Parathyroid adenoma (tissue), 2 donors: Measurements from ENCODE around the gene ARPC2.

Experiments used
- H2AFZ ChIP-seq: fragments of 300-600 bp; sonication (generic); one replicate; pipeline ENCODE4 v1.7.0; 2017; ENCODE audit warnings: antibody characterized with exemption, mild to moderate bottlenecking
- H3K27ac ChIP-seq: fragments of 300-600 bp; sonication (generic); one replicate; pipeline ENCODE4 v1.7.0; 2017
- H3K27me3 ChIP-seq: fragments of 300-600 bp; sonication (generic); one replicate; pipeline ENCODE4 v1.7.0; 2017; ENCODE audit warnings: low read length; ENCODE audit not compliant: control insufficient read depth, insufficient read depth
- H3K36me3 ChIP-seq: fragments of 300-600 bp; sonication (generic); one replicate; pipeline ENCODE4 v1.7.0; 2017; ENCODE audit warnings: low read length; ENCODE audit not compliant: control insufficient read depth, insufficient read depth
- H3K4me1 ChIP-seq: fragments of 300-600 bp; sonication (generic); one replicate; pipeline ENCODE4 v1.7.0; 2017; ENCODE audit warnings: control low read depth
- H3K4me2 ChIP-seq: fragments of 300-600 bp; sonication (generic); one replicate; pipeline ENCODE4 v1.7.0; 2017; ENCODE audit warnings: low read length
- H3K4me3 ChIP-seq: fragments of 300-600 bp; sonication (generic); one replicate; pipeline ENCODE4 v1.7.0; 2017; ENCODE audit warnings: low read depth, low read length
- H3K79me2 ChIP-seq: fragments of 300-600 bp; sonication (generic); one replicate; pipeline ENCODE4 v1.7.0; 2017; ENCODE audit warnings: control low read depth
- H3K9ac ChIP-seq: fragments of 300-600 bp; sonication (generic); one replicate; pipeline ENCODE4 v1.7.0; 2017; ENCODE audit warnings: mild to moderate bottlenecking
- H3K9me3 ChIP-seq: fragments of 300-600 bp; sonication (generic); one replicate; pipeline ENCODE4 v1.7.0; 2017; ENCODE audit warnings: low read length; ENCODE audit not compliant: control insufficient read depth
- TF ChIP-seq, protein P1 (sequence below): fragments of 300-600 bp; sonication (generic); IDR thresholded peaks from one replicate; pipeline ENCODE4 v1.7.0; 2017; ENCODE audit warnings: antibody characterized with exemption, mild to moderate bottlenecking
- donor health status: primary hyperparathyroidism.

ARPC2 gene

DNA sequence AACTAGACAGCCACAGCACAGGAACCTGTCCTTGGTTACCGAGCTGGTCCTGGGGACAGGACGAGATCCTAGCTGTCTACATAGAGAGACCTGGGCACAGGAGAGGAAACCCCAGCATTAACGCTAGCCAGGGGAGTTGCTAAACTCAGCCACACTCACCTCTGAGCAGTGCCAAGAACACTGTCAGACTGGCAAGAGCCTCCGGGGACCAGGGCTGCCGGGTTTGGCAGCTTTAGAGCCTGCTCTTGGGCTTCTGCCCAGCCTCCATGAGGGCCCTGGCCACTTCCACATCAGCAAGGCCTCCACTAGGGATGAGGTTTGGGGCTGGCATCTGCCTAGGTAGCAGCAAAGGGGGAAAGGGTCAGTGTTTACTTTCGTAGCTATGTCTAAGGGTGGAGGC is 68.6 kb downstream of the ARPC2 start:
- TF ChIP-seq, protein P1, sequence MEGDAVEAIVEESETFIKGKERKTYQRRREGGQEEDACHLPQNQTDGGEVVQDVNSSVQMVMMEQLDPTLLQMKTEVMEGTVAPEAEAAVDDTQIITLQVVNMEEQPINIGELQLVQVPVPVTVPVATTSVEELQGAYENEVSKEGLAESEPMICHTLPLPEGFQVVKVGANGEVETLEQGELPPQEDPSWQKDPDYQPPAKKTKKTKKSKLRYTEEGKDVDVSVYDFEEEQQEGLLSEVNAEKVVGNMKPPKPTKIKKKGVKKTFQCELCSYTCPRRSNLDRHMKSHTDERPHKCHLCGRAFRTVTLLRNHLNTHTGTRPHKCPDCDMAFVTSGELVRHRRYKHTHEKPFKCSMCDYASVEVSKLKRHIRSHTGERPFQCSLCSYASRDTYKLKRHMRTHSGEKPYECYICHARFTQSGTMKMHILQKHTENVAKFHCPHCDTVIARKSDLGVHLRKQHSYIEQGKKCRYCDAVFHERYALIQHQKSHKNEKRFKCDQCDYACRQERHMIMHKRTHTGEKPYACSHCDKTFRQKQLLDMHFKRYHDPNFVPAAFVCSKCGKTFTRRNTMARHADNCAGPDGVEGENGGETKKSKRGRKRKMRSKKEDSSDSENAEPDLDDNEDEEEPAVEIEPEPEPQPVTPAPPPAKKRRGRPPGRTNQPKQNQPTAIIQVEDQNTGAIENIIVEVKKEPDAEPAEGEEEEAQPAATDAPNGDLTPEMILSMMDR = no peak
- Histone ChIP-seq H3K36me3 (no peaks in the 10 kb centered on the region), H2AFZ (no peak overlapping the region), H3K4me1 (peaks cover 35% of the 10 kb centered on the region), H3K79me2 (peaks cover 35% of the 10 kb centered on the region), H3K4me3 (no peak overlapping the region), H3K4me2 (peak overlapping the region; percentile 61), H3K9me3 (no peaks in the 10 kb centered on the region), H3K27me3 (no peaks in the 10 kb centered on the region), H3K9ac (no peak overlapping the region), H3K27ac (peak overlapping the region; percentile 86)

DNA sequence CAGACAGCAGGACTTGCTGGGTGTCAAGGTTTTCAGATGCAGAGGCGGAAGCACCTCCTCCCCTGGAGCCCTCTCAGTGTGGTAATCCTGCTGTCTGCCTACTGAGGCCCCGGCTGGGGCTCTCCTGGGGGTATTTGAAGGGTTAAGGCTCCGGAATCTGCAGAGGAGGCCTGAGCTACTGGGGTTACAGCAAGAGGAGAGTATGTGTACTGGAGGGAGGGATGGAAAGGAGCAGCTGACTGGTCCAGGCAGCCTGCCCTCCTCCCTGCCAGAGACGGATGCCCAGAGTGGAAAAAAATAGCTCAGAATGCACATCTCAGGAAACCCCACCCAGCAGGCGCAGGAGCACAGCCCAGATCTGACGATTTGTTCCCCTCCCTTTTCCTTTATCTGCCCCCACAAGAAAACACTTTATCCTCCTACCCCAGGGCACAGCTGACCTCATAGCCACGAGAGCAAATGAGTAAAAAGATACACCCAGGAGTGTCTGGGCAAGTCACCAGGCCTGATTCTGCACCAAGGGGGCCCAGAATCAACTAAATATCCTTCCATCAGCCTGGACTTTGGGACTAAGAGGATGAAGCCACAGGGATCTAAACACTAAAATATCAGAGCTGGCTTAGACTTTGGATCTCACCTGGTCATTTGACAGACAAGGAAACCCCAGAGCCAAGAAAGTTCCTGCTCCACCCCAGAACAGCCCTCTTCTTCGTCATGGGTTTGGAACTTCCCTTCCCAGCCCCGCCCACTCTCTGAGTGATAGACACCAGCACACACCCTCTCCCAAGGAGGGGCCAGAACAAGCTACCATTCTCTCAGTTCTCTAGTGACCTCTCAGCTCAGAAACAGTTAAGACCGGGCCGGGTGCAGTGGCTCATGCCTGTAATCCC is 69.8 kb downstream of the ARPC2 start:
- Histone ChIP-seq H3K4me3 (peak overlapping the region; percentile 28), H3K4me1 (peaks cover 42% of the 10 kb centered on the region), H3K27ac (peak overlapping the region; percentile 86), H3K4me2 (peak overlapping the region; percentile 61), H2AFZ (peak overlapping the region; percentile 58), H3K9me3 (no peaks in the 10 kb centered on the region), H3K27me3 (no peaks in the 10 kb centered on the region), H3K36me3 (no peaks in the 10 kb centered on the region), H3K9ac (peak overlapping the region; percentile 7), H3K79me2 (peaks cover 33% of the 10 kb centered on the region)
- TF ChIP-seq, protein P1 = no peak

GRCh38 chr2:218289639-218290315 is 72.8 kb downstream of the ARPC2 start:
- Histone ChIP-seq H3K4me1 (peaks cover 44% of the 10 kb centered on the region), H3K27ac (peak overlapping the region; percentile 82), H3K27me3 (no peaks in the 10 kb centered on the region), H3K4me2 (peak overlapping the region; percentile 85), H3K36me3 (no peaks in the 10 kb centered on the region), H3K9ac (no peak overlapping the region), H3K4me3 (peak overlapping the region; percentile 94), H2AFZ (no peak overlapping the region), H3K9me3 (no peaks in the 10 kb centered on the region), H3K79me2 (peaks cover 25% of the 10 kb centered on the region)
- TF ChIP-seq, protein P1 = no peak

GRCh38 chr2:218290316-218291261 is 73.6 kb downstream of the ARPC2 start:
- H3K4me2 ChIP-seq = peak overlapping the region; percentile 85
- peaks cover 43% of the 10 kb centered on the region for H3K4me1 ChIP-seq
- H2AFZ ChIP-seq = no peak overlapping the region

More at GRCh38 chr2:218290316-218291261, 73.6 kb downstream of the ARPC2 start:
- H3K27ac ChIP-seq = peak overlapping the region; percentile 82
- TF ChIP-seq, protein P1 = no peak
- H3K4me3 ChIP-seq = peak overlapping the region; percentile 94
- no peaks in the 10 kb centered on the region for H3K9me3 ChIP-seq
- no peaks in the 10 kb centered on the region for H3K36me3 ChIP-seq
- peaks cover 17% of the 10 kb centered on the region for H3K79me2 ChIP-seq
- no peaks in the 10 kb centered on the region for H3K27me3 ChIP-seq
- H3K9ac ChIP-seq = no peak overlapping the region
